HepG2 (cell line): ENCODE data around the gene DNAJC18. TPM values are rescaled to one million over a fixed set of nuclear protein-coding genes. Genes with fewer than 3 reads are reported as not detected.

ENCODE experiments used
- GABPB1 ChIP-seq: IDR thresholded peaks from 2 replicates; pipeline ENCODE4 v1.6.1; 2016; ENCODE audit warnings: mild to moderate bottlenecking, missing genetic modification reagents, moderate library complexity, missing compliant biosample characterization
- PPARG ChIP-seq: conservative IDR thresholded peaks from 2 replicates; pipeline ENCODE4 v1.6.1; 2016; ENCODE audit warnings: missing biosample characterization, missing genetic modification reagents
- RBAK ChIP-seq: sonication (generic); formaldehyde crosslinking; IDR thresholded peaks from 2 replicates; pipeline ENCODE4 v1.5.1; 2020; ENCODE audit warnings: mild to moderate bottlenecking, missing genetic modification reagents
- TBX2 ChIP-seq: sonication (generic); formaldehyde crosslinking; IDR thresholded peaks from 2 replicates; pipeline ENCODE4 v1.5.0; 2020; ENCODE audit warnings: missing genetic modification reagents, mild to moderate bottlenecking, borderline replicate concordance
- ZNF570 ChIP-seq: sonication (generic); formaldehyde crosslinking; IDR thresholded peaks from 2 replicates; pipeline ENCODE4 v1.4.0; 2020; ENCODE audit warnings: mild to moderate bottlenecking, missing genetic modification reagents, borderline replicate concordance
- polyA plus RNA-seq, 8 experiments: library from polyadenylated mRNA; depleted of rRNA in 3 of 8; stranded (reverse) in 7 of 8; unstranded in 1 of 8; fragments of >200 nt; fragmentation: Illumina TruSeq in 4 of 8; extraction: Trizol in 4 of 8; gene quantifications; 2 replicates each; pipeline versions ENCODE4 v1.2.1 to v1.2.3, GENCODE V29; 2011 to 2016; ENCODE audit warnings: low read depth in 4 of 8, missing spikeins in 1 of 8, mixed read lengths in 1 of 8; ENCODE audit not compliant: insufficient read depth in 1 of 8
- total RNA-seq, 5 experiments: library from RNA; depleted of rRNA; stranded (reverse); fragments of >200 nt; fragmentation: Illumina TruSeq; extraction: Trizol; gene quantifications; 2 replicates each; pipeline ENCODE4 v1.2.3, GENCODE V29; 2016; ENCODE audit warnings: low read depth in 1 of 5
- TF ChIP-seq, protein P1 (sequence below), 2 experiments: IDR thresholded peaks; 2 replicates each; pipeline ENCODE4 v1.6.1; 2011 to 2012; ENCODE audit warnings: low read length in 2 of 2, borderline replicate concordance in 1 of 2, low read depth in 1 of 2, mild to moderate bottlenecking in 1 of 2, moderate library complexity in 1 of 2
- TF ChIP-seq, protein P2 (sequence below): sonication (generic); formaldehyde crosslinking; IDR thresholded peaks from 2 replicates; pipeline ENCODE4 v1.8.0; 2023; ENCODE audit warnings: mild to moderate bottlenecking, missing genetic modification reagents
- TF ChIP-seq, protein P3 (sequence below), 2 experiments: sonication (generic) in 1 of 2; formaldehyde crosslinking in 1 of 2; IDR thresholded peaks; 2 replicates each; pipeline versions ENCODE4 v1.5.1 to v1.6.1; 2011 to 2020; ENCODE audit warnings: borderline replicate concordance in 1 of 2, low read depth in 1 of 2, low read length in 1 of 2, mild to moderate bottlenecking in 1 of 2, missing genetic modification reagents in 1 of 2, moderate library complexity in 1 of 2

DNAJC18 gene
- total and polyA plus RNA-seq, 2 of the 13 experiments (the other 11 are each of a cell fraction or from before 2014, with no cell fraction given) = 6.5 to 6.6 TPM

DNA sequence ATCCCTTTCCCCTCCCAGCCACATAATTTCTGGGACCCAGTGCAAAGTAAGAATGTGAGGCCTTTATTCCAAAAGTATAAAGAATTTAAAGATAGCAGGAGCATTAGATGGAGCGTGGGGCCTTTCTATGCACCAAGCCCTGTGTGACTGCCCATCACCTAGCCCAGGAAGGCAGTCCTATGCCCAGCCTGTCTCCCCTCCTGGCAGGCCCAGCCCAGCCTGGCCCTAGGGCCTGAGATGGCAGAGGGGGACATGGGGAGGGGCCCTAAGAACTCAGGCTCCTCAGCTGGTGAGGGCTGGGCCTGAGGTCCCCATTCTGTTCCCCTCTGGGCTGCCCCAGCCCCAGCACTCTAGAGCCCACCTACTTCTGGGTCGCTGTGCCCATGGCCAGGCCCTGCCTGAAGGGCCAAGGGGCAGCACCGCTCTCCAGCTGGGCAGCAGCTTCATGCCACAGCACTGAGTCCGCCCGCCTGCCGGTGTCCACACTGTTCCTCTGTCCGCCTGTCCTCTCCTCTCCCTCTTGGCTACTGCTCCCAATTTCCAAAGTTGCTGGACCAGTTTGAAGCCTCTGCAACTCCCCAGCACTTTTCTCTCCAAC is 55.2 kb downstream of the DNAJC18 start (continued):
- TF ChIP-seq, protein P1, sequence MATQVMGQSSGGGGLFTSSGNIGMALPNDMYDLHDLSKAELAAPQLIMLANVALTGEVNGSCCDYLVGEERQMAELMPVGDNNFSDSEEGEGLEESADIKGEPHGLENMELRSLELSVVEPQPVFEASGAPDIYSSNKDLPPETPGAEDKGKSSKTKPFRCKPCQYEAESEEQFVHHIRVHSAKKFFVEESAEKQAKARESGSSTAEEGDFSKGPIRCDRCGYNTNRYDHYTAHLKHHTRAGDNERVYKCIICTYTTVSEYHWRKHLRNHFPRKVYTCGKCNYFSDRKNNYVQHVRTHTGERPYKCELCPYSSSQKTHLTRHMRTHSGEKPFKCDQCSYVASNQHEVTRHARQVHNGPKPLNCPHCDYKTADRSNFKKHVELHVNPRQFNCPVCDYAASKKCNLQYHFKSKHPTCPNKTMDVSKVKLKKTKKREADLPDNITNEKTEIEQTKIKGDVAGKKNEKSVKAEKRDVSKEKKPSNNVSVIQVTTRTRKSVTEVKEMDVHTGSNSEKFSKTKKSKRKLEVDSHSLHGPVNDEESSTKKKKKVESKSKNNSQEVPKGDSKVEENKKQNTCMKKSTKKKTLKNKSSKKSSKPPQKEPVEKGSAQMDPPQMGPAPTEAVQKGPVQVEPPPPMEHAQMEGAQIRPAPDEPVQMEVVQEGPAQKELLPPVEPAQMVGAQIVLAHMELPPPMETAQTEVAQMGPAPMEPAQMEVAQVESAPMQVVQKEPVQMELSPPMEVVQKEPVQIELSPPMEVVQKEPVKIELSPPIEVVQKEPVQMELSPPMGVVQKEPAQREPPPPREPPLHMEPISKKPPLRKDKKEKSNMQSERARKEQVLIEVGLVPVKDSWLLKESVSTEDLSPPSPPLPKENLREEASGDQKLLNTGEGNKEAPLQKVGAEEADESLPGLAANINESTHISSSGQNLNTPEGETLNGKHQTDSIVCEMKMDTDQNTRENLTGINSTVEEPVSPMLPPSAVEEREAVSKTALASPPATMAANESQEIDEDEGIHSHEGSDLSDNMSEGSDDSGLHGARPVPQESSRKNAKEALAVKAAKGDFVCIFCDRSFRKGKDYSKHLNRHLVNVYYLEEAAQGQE (IDR thresholded peaks at IDR 0.05; ENCODE audit: borderline replicate concordance in 1 of 2, low read depth in 1 of 2, low read length in 2 of 2) = no peak
- TF ChIP-seq, protein P2, sequence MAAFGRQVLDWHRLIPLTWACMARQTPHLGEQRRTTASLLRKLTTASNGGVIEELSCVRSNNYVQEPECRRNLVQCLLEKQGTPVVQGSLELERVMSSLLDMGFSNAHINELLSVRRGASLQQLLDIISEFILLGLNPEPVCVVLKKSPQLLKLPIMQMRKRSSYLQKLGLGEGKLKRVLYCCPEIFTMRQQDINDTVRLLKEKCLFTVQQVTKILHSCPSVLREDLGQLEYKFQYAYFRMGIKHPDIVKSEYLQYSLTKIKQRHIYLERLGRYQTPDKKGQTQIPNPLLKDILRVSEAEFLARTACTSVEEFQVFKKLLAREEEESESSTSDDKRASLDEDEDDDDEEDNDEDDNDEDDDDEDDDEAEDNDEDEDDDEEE (CRISPR knock-in tag) = 0 out of 2 replicates have a peak, but pooled peaks have one; percentile 59
- no peak for TF ChIP-seq PPARG
- TF ChIP-seq RBAK (CRISPR knock-in tag) = no peak
- no peak for TF ChIP-seq ZNF570 (CRISPR knock-in tag)
- TF ChIP-seq GABPB1 = peak; percentile 17; the same call in 1 of the 2 replicates
- TF ChIP-seq TBX2 (CRISPR knock-in tag) = 0 out of 2 replicates have a peak, but pooled peaks have one; percentile 6
- TF ChIP-seq, protein P3, sequence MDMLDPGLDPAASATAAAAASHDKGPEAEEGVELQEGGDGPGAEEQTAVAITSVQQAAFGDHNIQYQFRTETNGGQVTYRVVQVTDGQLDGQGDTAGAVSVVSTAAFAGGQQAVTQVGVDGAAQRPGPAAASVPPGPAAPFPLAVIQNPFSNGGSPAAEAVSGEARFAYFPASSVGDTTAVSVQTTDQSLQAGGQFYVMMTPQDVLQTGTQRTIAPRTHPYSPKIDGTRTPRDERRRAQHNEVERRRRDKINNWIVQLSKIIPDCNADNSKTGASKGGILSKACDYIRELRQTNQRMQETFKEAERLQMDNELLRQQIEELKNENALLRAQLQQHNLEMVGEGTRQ (IDR thresholded peaks at IDR 0.05; ENCODE audit: low read depth, low read length) = no peak
- TF ChIP-seq, protein P3 (CRISPR knock-in tag; IDR thresholded peaks at IDR 0.05; ENCODE audit: borderline replicate concordance) = no peak
- TF ChIP-seq, all 625 proteins: peak for 34
